Left forelimb (tissue), 1 donor: ENCODE measurements around the gene OR13A1.
"Not testable (repeated sequence)": the region's sequence is repeated elsewhere in the genome, so short reads cannot be mapped to it uniquely, and the experiment has no call there.

Experiments used
- DNase-seq: peaks from one replicate; pipeline ENCODE4 v3.0.0-alpha.2; 2018; ENCODE audit warnings: low spot score

The OR13A1 gene

DNA sequence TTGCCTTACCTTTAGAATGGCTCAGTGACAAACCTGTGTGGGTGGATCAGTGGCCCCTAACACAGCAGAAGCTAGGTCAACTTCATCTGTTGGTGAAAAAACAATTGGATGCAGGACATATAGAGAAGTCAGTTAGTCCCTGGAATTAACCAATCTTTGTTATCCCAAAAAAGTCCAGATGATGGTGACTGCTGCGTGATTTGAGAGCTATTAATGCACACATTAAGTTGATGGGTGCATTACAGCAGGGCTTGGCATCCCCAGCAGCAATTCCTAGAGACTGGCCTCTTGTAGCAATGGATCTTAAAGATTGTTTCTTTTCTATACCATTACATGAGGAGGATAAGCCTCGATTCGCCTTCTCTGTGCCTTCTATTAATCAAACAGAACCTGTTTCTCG, 33.3 kb downstream of the OR13A1 start:
- no peak for DNase-seq

DNA sequence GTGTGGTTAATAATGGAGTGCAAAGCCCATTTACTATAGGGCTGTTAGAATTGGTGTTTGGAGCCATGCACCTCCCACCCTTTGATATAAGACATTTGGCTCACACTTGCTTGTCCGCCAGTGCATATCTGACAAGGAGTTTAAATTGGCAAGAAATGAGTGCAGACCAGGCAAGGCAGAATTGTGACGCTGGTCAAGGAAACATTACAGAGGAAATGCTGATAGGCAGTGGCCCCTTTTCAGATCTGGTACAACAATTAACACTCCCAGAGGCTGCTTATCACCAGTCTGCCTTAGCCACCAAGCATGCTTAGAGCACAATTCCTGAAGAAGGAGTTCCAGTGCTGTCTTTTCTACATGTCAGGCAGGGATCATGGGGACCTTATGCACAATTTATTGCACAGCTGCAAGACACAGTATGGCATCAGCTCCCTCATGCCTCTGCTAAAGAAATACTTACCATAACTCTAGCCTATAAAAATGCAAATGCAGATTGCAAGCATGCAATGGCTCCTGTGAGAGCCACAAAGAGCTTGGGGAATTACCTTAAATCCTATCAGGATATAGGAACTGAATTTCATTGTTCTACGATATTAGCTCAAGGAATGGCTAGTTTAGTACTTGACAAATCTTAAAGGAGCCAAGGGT, 35.2 kb downstream of the OR13A1 start:
- no peak for DNase-seq

DNA sequence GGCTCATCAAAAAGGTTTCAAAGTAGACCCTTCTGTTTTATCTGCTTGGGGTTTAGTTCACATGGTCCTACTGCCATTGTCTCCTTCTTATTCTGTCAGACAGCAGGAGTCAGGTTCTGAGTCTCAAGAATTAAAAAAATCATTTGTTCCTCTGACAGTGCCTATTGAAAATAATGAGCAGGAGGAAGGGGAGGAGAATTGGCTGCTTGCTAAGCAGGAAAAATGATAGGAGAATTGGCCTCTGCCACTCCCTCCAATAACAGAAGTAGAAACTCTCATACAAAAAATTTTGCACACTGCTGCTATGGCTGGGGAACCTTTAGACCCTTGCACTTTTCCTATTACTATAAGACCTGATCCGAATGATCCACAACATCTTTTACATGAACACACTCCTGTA, 35.7 kb downstream of the OR13A1 start:
- no peak for DNase-seq

DNA sequence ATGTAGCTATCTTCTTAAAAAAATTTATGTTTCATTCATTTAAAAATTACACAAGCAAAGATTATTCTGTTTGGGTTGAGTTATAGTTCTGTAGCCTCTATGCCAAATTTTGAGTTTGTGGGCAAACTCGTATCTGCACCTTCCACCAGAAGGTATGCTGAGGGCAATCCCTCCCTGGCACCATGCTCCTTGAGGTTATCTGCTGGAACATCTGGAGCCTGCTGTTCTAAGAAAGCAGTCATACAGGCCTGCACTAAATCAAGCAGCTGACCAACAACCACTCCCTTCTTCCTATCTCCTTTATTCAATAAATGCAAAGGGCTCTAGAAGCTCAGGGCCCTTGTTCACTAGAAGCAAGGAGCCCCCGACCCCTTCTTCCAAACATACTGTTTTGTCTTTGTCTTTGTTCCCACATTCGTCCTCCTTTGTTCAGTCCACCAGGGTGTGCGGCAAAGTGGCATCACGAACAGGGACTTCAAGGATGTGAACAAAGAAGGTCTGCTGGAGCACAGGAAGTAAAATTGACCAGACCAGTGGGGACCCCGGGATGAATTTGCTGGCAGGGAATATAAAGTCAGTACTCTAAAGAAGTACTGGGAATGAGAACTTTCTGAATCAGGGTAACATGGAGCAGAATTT, 36.4 kb downstream of the OR13A1 start:
- DNase-seq = no peak

DNA sequence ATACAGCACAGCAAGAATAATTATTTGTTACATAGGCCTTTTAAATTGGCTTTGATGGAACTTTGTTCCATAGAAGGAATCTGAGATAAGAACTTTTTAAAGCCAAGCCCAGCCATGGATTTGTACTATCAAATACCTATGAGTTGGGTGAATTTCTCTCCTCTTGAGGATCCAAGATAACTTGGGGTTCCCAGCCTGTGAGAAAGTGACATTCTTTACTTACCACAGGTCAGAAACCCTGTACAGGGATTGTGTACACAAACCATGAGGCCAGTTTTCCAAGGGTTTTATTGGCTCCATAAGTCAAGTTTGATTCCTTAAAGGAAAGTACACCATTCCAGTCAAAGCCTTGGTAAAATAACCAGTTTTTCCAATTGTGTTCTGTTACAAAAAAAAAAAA, 39.3 kb downstream of the OR13A1 start:
- not testable (repeated sequence) for DNase-seq

DNA sequence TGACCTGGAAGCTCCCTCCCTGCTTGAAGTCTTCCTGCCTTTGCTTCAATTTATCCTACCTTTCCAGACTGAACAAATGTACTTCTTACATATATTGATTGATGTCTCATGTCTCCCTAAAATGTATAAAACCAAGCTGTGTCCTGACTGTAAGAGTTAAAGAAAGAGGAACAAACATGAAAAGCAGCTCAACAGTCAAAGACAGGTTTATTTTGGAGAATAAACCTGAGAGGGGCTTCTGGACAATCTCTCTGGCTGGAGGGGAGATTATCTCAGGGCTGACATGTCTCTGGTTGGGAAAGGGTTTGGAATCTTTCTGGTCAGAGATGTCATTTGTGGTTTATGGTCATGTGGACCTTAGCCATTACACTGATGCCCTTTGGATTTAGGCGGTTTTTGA, 41.0 kb downstream of the OR13A1 start:
- DNase-seq = no peak

DNA sequence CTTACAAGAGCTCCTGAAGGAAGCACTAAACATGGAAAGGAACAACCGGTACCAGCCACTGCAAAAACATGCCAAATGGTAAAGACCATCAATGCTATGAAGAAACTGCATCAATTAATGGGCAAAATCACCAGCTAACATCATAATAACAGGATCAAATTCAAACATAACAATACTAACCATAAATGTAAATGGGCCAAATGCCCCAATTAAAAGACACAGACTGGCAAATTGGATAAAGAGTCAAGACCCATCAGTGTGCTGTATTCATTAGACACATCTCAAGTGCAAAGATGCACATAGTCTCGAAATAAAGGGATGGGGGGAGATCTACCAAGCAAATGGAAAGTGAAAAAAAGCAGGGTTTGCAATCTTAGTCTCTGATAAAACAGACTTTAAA, 47.6 kb downstream of the OR13A1 start:
- DNase-seq = not testable (repeated sequence)

DNA sequence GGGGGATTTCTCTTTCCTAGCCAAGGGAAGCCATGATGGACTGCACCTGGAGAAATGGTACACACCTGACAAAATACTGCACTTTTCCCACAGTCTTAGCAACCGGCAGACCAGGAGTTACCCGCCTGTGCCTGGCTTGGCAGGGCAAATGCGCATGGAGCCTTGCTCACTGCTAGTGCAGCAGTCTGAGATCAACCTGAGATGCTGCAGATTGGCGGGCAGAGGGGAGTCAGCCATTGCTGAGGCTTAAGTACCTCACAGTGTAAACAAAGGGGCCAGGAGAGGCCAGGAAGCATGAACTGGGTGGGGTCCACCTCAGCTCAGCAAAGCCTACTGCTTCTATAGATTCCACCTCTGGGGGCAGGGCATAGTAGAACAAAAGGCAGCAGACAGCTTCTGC, 49.4 kb downstream of the OR13A1 start:
- no peak for DNase-seq

DNA sequence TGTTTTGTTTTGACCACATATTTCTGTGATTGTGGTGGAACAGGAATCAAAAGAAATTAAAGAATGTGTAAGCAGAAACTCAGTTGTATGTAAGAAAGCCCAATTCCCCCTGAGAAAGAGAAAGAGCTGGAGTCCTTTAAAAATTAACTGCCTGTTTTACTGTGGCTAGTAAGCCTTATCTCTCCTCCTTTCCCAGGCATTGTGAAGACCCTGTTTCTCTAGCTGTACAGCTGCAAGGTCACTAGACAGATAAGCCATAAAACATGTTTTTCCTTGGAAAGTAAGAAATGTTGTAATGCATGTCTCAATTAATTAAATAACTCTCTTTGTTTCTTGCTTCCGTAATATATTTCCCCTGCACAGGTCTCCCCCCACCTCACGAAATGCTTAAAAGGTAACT, 53.5 kb downstream of the OR13A1 start:
- no peak for DNase-seq

DNA sequence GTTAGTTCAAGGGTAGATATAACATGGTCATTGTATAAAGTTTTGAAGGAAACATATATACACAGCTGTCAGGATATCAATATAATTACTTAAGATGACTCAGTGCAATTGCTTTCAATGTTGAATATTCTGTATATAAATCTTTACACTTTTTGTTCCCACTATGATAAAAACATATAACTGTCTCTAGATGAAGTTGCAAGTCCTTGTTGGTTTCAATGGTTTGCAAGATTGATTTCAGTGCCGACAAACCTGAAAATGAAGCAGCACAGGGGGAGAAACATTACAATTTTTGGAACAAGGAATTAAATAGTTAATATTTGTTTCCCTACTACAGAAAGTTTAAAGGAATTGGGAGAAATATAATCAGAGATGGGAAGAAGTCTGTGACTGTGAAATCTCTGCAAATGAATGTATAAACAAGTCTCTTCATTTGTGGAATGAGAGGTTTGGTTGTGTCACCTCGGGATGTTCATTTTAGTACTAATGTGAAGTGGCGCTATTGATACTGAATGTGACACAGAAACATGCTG, 54.1 kb downstream of the OR13A1 start:
- DNase-seq = no peak

DNA sequence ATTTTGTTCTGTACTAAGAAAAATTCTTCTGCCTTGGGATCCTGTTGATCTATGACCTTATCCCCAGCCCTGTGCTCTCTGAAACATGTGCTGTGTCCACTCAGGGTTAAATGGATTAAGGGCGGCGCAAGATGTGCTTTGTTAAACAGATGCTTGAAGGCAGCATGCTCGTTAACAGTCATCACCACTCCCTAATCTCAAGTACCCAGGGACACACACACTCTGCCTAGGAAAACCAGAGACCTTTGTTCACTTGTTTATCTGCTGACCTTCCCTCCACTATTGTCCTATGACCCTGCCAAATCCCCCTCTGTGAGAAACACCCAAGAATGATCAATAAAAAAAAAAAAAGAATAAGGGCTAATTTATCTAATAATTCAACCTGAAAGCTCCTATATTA, 54.8 kb downstream of the OR13A1 start:
- DNase-seq = not testable (repeated sequence)

DNA sequence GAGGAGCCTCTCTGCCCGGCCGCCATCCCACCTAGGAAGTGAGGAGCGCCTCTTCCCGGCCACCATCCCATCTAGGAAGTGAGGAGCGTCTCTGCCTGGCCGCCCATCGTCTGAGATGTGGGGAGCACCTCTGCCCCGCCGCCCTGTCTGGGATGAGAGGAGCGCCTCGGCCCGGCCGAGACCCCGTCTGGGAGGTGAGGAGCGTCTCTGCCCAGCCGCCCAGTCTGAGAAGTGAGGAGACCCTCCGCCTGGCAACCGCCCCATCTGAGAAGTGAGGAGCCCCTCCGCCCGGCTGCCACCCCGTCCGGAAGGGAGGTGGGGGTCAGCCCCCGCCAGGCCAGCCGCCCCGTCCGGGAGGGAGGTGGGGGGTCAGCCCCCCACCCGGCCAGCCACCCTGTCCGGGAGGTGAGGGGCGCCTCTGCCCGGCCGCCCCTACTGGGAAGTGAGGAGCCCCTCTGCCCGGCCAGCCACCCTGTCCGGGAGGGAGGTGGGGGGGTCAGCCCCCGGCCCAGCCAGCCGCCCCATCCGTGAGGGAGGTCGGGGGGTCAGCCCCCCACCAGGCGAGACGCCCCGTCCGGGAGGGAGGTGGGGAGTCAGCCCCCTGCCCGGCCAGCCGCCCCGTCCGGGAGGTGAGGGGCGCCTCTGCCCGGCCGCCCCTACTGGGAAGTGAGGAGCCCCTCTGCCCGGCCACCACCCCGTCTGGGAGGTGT, 55.5 kb downstream of the OR13A1 start:
- not testable (repeated sequence) for DNase-seq

DNA sequence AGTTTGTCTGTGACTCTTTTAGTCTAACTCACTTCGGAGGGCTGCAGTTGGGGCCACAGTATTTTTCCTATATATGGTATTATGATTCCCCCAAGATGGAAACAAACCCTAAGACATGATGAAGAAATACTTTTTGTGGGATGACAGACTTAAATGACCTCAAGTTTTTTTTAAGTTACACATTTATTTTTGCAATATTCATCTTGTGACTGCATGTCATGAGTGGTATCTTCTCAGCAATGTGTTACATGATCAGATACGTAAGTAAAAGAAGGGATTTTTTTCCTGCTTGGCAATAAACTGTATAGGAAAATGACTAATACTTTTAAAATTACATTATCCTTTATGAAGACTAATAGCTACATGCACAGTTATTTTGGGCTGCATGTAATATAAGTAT, 57.8 kb downstream of the OR13A1 start:
- no peak for DNase-seq

DNA sequence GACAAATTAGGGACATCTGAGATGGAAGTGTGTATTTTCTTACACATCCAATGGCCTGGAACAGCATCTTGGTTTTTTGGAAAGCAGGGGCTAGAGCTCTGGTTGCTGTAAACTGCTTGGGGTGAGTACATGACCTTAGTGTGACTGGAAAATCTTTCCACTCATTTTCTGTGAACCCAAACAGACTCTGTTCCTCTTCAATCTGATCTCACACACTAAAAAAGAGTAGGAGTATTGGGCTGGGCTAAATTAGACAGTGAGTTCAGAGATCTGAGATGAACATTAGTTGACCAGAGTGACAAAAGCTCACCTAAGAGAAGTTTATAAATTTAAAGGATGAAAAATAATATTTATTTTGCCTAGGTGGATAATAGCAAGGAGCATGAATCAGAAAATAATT, 59.2 kb downstream of the OR13A1 start:
- DNase-seq = no peak

DNA sequence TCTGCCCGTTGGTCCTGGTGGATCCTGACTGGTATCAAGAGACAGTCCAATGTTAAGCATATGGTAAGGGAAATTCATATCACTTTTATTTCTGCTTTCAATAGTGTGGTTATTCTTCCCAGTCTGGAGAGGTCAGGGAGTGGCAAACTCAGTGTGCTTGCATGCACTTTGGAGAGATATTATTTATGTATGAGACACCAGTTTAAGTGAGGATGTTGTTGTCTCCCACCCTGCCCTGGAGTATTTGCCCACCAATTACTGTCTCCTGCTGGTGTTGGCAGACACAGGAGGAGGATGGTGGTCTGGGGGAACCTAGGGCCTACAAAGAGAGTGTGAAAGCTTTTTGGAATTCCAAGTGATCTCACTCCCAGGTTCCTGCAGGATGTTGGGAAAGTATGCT, 59.7 kb downstream of the OR13A1 start:
- no peak for DNase-seq

DNA sequence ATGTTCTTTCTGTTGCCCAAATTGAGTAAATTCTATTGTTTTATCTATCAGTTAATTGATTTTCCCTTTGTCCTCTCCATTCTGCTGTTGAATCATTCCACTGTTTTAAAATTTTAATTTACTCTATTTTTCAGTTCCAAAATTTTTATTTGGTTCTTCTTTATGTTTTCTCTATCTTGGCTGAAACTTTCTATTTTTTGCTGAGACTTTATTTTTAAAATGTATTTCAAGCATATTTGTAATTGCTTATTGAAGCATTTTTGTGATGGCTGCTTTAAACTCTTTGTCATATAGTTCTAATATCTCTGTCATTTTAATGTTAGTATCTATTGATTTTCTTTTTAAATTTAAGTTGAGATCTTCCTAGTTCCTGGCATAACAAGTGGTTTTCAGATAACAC, 60.5 kb downstream of the OR13A1 start:
- no peak for DNase-seq

DNA sequence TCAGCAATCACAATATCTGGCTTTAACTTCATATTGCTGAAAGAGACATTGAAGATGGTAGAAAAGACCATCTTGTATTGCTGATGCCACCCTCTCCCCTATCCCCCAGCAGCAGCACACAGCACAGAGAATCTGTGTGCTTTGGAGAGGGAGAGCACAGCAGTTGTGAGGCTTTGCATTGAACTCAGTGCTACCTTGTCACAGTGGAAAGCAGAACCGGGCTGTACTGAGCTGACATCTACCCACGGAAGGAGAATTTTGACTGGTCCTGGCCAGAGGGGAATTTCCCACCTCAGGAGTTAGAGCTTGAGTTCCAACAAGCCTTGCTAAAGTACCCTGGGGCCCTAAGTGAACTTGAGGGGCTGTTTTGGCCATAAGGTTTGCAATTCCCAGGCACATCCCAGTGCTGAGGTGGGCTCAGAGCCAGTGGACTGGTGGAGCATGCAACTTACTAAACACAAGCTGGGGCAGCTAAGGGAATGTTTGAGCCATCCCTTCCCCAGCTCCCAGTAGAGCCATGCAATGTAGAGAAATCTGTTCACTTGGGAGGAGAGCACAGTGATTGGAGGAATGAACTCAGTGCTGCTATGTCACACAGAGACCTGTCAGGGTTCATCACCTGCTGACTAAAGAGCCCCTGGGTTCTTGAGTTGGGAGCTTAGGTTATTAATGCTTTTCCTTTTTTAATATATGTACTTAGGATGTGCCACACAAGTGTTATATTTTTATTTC, 62.1 kb downstream of the OR13A1 start:
- no peak for DNase-seq
